ENCODE data around the gene ITGA5.

Gene ITGA5

GRCh38 chr12:54413284-54414190 lies 5.5 kb downstream of the ITGA5 start:
- H3K4me3 ChIP-seq: peak overlapping the region in 1 of 7 experiments; percentile 9
- peak overlapping the region in 20 of 21 experiments; percentile 69 to 99 (median 82) for H3K27ac ChIP-seq

- peak overlapping the region in 1 of 7 experiments; percentile 9 for H3K4me3 ChIP-seq
- H3K27ac ChIP-seq: peak overlapping the region in 20 of 21 experiments; percentile 69 to 99 (median 82)
Observed at GRCh38 chr12:54412786-54413185, 6.3 kb downstream of the ITGA5 start.

GRCh38 chr12:54412348-54412747 lies 6.7 kb downstream of the ITGA5 start:
- peak overlapping the region in 1 of 7 experiments; percentile 9 for H3K4me3 ChIP-seq
- H3K27ac ChIP-seq: peak overlapping the region in 20 of 21 experiments; percentile 69 to 99 (median 82)

GRCh38 chr12:54411391-54412241 lies 7.5 kb downstream of the ITGA5 start:
- no peak overlapping the region for H3K4me3 ChIP-seq
- H3K27ac ChIP-seq: peak overlapping the region in 20 of 21 experiments; percentile 69 to 99 (median 82)

- H3K27ac ChIP-seq: peak overlapping the region in 4 of 21 experiments; percentile 5 to 35 (median 16)
- H3K4me3 ChIP-seq: no peak overlapping the region
Observed at GRCh38 chr12:54409267-54409666, 9.8 kb downstream of the ITGA5 start.

GRCh38 chr12:54407183-54407905 lies 11.7 kb downstream of the ITGA5 start:
- Histone ChIP-seq H3K27ac (peak overlapping the region in 5 of 21 experiments; percentile 4 to 51 (median 35)), H3K4me3 (no peak overlapping the region)

GRCh38 chr12:54405573-54405972 lies 13.5 kb downstream of the ITGA5 start:
- no peak overlapping the region for H3K4me3 ChIP-seq
- peak overlapping the region in 1 of 21 experiments; percentile 3 for H3K27ac ChIP-seq

GRCh38 chr12:54405106-54405505 lies 14.0 kb downstream of the ITGA5 start:
- Histone ChIP-seq H3K27ac (peak overlapping the region in 4 of 21 experiments; percentile 3 to 50 (median 34)), H3K4me3 (no peak overlapping the region)

GRCh38 chr12:54404061-54405004 lies 14.7 kb downstream of the ITGA5 start:
- H3K4me3 ChIP-seq: no peak overlapping the region
- H3K27ac ChIP-seq: peak overlapping the region in 7 of 21 experiments; percentile 3 to 50 (median 32)

GRCh38 chr12:54401119-54401518 lies 17.9 kb downstream of the ITGA5 start:
- no peak overlapping the region for H3K4me3 ChIP-seq
- H3K27ac ChIP-seq: no peak overlapping the region

- Histone ChIP-seq H3K27ac (no peak overlapping the region), H3K4me3 (no peak overlapping the region)
Observed at GRCh38 chr12:54398995-54399793, 19.9 kb downstream of the ITGA5 start.

GRCh38 chr12:54398218-54398617 lies 20.8 kb downstream of the ITGA5 start:
- H3K27ac ChIP-seq: no peak overlapping the region

GRCh38 chr12:54397157-54397556 lies 21.9 kb downstream of the ITGA5 start:
- Histone ChIP-seq H3K27ac (no peak overlapping the region), H3K4me3 (no peak overlapping the region)

More at GRCh38 chr12:54398218-54398617, 20.8 kb downstream of the ITGA5 start:
- H3K4me3 ChIP-seq: no peak overlapping the region

GRCh38 chr12:54395545-54395944 lies 23.5 kb downstream of the ITGA5 start:
- H3K4me3 ChIP-seq: no peak overlapping the region
- H3K27ac ChIP-seq: peak overlapping the region in 1 of 21 experiments; percentile 20

GRCh38 chr12:54394986-54395385 lies 24.1 kb downstream of the ITGA5 start:
- no peak overlapping the region for H3K27ac ChIP-seq
- H3K4me3 ChIP-seq: no peak overlapping the region

GRCh38 chr12:54394281-54394719 lies 24.8 kb downstream of the ITGA5 start:
- H3K27ac ChIP-seq: peak overlapping the region in 10 of 21 experiments; percentile 14 to 91 (median 62)
- no peak overlapping the region for H3K4me3 ChIP-seq

- Histone ChIP-seq H3K27ac (peak overlapping the region in 16 of 21 experiments; percentile 14 to 91 (median 62)), H3K4me3 (no peak overlapping the region)
Observed at GRCh38 chr12:54393743-54394142, 25.3 kb downstream of the ITGA5 start.

Measured in skin epidermis (tissue), 12 donors.